ENCODE data around the gene ATE1.

ATE1 gene

DNA sequence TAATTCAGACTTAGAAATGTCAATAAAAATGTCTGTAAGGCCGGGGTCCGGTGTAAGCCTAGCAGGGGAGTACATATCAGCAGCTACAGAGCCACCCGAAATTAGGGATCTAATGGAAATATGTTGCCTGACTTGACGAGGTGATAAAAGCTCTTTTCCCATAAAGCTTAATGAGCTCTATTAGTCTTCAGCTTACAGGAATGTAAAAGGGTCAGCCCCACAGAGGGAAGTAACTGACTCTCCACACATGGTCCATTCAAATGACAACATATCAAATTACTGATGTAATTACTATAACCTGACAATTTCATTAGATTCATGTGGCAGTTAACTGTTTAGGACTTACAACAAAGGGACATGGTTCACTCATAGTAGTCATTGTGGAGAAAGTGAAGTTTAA is 62.3 kb downstream of the ATE1 start:
- DNase-seq, result no peak

DNA sequence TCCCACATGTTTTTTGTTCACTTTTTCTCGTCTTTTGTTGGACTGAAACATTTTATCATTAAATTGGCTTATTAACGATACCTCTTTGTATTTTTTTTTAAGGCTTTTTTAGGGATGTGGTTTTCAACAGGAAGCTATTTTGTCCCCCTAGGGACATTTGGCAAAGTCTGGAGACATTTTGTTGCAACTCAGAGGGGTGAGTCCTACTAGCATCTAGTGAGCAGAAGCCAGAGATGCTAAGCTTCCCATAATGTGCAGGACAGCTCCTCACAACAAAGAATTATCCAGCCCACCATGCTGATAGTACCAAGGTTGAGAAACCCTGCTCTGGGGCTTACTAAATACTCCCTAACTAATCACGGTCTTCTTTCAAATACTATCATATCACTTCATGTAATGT is 63.2 kb downstream of the ATE1 start:
- no peak for DNase-seq

DNA sequence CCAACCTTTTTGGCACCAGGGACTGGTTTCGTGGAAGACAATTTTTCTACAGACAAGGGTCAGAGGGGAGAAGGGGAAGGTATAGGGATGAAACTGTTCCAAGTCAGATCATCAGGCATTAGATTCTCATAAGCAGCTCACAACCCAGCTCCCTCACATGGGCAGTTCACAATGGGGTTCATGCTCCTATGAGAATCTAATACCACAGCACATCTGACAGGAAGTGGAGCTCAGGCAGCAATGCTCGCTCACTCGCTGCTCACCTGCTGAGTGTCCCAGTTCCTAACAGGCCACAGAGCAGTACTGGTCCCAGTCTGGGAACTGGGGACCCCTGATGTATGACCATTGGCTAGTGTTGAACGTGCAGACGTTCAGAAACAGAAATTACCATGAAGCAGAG is 63.7 kb downstream of the ATE1 start:
- DNase-seq, result no peak

DNA sequence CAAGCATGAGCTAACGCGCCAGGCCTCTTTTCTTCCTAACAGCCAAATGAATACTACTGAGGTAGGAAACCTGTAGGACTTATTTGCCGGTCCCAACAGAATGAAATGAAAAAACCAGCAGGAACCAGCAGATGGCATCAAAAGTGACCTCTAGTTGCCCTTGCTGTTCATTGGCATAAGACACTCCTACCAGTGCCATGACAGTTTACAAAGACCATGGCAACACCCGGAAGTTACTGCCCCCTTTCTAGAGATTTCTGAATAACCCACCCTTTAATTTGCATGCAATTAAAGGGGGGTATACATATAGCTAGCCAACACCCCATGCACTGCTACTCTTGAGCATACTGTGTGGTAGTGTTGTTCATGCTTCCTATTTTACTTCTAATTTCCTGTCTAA is 65.2 kb downstream of the ATE1 start:
- DNase-seq, result no peak

DNA sequence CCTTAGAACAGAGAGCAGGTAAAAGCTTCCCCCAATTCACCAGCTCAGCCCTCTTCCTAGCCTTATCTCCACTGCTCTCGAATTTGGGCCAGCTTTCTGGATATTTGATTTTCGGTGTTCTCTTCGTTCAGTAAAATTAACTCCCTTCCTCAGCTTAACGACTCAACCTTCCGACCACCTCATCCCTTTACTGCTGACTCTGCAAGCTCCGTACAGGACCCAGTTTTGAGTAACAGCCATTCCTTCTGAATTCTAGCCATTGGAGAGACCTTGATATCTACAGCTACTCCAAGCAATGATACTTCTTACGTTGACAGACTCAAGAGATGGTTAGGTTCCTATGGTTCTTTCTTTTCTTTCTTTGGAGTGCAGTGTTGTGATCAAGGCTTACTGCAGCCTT is 65.8 kb downstream of the ATE1 start:
- no peak for DNase-seq

DNA sequence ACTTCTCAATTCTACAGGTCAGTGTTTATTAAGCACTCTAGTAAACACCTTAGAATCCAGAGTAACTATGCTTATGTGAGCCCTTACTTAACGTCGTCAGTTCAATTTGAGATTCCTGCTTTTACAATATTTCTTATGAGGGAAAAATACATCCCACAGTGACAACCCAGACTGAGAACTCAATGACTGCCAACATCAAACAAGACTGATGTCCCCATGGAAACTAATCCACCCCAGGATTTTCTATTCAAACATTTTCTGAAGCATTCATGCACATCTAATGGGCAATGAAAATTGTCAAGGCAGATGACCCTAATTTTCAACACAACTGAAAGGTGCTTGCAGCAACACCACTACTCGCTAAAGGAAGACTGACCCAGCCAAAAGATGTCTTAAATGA is 67.0 kb downstream of the ATE1 start:
- no peak for DNase-seq

DNA sequence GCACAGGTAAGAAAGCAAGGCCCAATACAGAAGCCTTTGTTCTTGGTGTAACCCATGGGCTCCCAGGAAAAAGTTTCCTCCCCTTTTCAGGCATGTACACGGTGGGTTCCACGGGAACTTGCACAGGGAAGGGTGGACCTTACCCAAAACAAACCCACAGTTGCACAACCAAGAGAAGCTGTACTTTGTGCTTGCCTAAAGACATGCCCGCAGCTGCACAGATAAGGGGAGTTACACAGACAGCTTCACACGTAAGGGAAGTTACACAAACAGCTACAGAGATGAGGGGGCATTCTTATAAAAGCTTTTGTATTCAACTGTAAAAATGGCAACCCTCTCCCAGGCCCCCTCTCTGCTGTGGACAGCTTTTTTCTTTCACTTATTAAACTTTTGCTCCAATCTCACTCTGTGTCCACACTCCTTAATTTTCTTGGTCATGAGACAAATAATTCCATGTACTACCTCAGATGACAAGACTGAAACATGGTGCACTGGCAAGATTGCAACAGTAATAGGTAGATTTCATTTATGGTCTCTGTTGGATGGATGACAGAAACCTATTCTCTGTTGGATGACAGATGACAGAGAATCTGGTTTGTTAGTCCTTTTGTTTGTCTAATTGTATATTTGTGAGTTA is 72.9 kb downstream of the ATE1 start:
- DNase-seq, result no peak

DNA sequence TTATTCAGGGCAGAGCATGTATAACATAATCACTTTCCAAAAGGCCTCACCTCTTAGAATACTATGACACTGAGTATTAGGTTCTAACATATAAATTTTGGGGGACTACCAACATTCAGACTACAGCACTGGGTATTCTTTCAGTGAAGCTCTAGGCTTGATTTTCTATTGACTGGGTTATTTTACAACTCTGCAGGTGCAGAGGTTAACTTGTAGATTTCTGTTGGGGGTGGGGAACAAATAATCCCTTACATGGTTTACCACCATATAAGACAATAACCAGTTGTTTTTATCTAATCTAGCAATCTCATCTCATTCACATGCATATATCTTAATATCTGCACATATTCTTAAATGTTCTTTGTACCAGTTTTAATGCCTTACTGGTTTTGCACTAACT is 73.9 kb downstream of the ATE1 start:
- DNase-seq, result no peak

DNA sequence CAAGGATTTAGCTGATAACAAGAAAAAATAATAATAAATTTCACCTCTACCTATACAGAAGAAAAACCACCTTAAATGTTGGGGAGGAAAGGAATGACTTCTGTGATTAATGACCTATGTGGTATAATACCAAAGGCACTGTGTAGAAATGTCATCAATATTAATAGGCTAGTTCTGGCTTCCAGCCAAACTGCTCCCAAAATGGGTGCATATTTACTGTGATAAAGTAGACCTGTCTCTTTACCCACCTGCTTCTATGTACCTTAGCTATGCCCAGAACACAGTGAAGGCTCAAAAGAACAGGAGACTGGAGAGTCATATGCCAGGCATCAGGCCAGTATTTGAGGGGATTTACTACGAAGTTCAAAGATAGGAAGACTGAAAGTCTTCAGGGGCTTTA is 76.0 kb downstream of the ATE1 start:
- DNase-seq, result no peak

DNA sequence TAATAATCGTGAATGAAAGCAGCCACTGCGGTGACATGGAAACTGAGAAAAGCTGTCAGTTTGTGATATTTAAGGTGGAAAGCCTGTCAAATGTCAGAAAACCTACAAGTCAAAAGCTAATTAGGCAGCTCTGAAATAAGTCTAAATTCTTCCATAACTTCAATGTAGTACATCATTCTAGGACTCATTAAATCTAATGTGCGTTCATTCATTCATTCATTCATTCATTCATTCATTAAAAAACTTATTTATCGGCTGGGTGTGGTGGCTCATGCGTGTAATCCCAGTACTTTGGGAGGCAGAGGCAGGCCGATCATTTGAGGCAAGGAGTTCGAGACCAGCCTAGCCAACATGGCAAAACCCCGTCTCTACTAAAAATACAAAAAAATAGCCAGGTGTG is 79.7 kb downstream of the ATE1 start:
- no peak for DNase-seq

DNA sequence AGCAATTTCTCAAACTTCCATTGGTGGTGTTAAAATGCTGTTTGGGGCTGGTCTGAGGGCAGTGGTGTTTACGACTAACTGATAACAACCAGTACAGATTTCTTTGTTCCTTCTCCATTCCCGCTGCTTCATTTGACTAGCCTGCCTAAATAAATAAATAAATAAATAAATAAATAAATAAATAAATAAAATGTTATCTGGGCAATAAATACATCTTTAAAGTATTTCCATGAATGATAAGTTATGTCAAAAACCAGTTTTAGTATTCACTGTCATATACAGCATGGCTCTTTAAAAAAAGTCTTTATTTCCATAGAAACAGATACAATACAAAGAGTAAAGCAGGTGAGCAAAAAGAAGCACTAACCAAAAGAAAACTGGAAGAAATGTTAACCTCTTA is 81.3 kb downstream of the ATE1 start:
- DNase-seq, result no peak

DNA sequence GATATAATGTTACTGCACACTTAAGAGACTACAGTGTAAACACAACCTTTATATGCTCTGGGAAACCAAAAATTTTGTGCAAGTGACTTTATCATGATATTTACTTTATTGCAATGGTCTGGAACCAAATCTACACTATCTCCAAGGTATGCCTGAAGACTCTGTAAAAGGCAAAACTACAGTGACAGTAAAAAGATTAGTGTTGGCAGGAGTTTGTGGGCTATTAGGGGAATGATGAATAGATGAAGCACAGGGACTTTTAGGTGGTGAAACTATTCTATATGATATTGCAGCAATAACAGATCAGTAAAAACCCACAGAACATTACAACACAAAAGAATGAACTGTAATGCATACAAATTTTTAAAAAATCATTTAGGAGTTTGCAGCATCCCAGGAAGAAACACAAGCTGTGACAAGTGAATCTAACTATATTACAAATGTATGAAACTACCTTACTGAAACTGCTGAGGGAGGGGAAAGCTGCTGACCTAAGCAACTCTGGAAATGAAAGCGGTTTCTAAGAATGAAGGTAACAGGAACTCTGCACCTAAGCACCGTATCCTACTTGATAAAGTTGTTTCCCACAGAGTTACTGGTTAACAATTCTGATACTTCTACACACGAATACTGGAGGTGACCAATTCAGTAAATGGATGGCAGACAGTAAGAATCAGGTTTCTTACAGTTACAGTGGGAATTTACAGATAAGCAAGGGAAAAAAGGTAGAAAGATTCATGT is 82.6 kb downstream of the ATE1 start:
- DNase-seq, result no peak

DNA sequence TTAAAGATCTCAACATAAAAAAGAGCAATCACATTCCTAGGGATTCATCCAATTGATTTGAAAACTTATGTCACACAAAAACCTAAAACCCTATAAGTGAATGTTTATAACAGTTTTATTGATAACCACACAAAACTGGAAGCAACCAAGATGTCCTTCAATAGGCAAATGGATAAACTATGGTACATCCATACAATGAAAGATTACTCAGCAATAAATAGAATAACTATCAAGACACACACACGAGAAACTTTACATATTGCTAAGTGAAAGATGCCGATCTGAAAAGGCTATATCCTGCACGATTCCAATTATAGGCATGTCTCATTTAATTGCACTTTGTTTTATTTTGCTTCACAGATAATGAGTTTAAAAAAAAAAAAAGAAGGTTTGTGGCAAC is 83.3 kb downstream of the ATE1 start:
- no peak for DNase-seq

DNA sequence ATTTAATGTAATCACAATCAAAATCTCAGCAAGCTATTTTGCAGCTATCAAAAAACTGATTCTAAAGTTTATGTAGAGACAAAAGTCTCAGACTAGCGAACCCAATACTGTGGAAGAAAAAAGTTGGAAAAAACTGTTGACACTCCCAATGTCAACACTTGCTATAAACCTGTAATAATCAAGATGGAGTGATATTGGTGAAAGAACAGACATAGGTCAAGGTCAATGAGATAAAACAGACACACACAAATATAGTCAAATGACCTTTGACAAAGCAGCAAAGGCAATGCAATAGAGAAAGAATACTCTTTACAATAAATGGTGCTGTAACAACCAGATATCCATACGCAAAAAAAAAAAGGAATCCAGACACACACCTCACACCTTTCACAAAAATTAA is 84.5 kb downstream of the ATE1 start:
- no peak for DNase-seq

DNA sequence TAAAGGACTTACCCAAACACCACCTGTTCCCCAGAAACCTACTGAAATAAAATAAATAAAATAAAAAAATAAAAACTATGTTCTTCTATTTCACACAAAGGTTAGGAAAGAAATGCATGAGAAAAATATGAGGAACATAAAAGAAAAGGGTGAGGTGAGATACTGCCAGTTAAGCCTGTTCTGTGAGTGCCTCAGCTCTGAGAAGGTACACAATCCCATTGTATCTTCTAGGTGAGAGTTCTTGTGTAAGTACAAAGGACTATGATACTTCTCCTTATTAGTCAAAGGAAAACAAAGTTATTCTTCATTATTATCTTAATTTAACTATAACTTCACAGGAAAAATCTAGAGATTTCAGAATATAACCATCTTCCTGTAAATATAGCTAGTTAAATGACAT is 86.0 kb downstream of the ATE1 start:
- DNase-seq, result no peak

DNA sequence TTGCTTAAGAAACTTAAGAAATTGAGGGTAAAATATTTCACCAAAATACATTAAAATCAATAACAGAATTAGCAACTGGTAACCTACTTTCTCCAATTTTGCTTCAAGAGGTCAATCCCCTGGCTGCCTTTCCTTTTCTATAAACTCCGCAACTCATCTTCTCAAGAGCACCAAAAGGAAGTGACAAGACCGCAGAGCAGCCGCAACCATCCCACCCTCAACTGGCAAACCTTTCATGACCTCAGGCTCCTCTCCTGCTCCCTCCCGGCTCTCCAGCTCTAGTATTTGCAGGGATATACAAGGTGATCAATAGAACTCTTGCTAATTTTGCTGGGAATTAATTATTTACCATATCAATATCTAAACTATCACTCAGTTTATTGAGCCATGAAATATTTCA is 88.9 kb downstream of the ATE1 start:
- DNase-seq, result no peak

DNA sequence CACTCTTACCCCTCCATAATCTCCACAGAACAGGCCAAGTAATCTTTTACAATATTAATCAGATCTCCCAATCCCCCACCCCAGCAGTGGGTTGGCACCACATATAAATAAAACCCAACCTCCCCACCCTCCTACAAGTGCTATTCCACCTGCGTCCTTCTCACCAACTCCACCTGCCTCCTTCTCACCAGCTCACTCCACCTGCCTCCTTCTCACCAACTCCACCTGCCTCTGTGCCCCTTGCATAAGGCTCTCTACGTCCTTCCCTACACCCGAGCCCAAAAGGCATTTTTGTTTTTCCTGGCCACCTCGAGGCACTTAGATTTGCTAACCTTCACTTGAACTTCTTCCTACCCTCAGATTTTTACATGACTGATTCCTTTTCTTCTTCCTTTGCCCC is 89.7 kb downstream of the ATE1 start:
- no peak for DNase-seq

DNA sequence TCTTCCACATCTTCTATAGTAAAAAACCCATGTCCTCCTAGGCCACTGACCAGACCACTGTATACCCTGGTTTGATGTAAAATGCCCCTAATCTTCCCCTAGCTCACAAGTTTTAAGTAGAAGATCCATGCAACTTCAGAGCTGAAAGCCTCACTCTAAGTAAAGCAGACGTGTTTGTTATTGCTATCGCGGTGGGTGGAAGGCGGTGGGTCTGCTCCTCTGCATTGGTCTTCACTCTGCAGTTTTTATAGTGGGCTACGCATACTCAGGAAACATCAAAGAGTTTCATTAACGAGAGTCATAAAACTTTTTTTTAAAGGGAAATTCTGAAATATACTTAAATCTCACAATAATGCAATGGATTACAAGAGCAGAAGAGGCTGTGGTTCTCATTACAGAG is 91.7 kb downstream of the ATE1 start:
- no peak for DNase-seq

DNA sequence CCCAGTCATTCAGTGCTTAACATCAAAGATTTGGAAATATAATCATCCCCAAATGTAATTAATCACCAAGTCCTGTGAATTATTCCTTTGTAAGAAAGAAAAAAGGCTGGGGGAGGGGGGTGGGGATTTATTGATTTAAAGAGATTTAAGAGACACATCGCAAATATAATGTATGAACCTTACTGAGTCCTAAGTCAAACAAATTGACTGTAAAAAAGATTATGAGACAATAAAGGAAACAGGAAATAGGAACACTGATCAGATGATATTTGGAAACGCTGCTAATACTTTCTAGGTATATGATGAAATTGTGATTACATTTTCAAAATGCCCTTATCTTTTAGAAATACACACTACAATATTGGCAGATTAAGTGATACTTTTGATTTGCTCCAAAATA is 92.5 kb downstream of the ATE1 start:
- DNase-seq, result no peak

DNA sequence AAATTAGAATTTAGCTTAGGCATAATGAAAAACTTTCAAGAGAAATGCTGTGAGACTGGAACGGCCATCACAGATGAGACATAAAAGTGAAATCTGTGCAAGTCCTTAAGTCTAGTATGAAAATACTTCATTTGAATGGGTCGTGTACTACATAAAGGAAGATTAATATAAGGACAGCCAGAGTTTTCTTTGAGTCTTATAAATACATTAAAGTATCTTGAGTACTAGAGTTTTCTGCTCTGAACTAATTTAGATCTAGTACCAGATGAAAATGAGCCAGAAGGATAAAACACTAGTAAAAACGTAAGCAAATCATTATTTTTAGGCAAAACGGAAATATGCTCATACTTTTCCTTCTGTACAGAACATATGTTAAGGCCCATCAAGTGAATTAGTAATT is 93.1 kb downstream of the ATE1 start:
- DNase-seq, result no peak

DNA sequence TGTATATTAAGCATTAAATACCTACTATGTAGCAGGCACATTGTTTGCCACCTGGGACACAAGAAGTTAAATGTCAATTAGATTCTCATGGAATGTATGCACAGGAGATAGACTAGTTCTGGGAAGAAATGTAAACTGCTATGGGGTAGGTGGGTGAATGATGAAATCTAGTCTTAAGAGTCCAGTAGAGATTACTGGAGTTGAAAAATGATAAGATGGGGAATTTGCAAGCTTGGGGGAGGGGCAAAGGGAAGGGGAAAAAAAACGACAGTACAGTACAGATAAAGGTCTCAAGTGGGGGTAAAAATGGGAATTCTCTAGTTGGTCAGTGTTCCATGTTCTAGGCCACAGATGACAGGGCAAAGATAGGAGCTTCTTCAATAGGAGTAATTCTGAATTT is 94.4 kb downstream of the ATE1 start:
- DNase-seq, result no peak

DNA sequence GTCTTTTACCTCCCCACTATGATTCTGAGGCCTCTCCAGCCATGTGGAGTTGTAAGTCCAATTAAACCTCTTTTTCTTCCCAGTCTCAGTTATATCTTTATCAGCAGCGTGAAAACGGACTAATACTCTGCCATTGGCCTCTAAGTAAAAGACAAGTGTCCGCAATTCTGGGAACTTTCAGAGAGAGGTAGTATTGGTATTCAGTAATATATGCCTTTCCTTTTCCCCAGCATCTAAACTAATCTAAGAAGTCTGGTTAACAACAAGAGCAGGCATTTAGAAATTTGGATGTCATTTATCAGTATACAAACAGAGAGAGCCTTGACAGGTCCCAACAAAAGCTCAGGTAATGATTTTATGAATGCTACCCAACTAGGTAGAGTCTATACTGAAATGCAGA is 95.2 kb downstream of the ATE1 start:
- no peak for DNase-seq

DNA sequence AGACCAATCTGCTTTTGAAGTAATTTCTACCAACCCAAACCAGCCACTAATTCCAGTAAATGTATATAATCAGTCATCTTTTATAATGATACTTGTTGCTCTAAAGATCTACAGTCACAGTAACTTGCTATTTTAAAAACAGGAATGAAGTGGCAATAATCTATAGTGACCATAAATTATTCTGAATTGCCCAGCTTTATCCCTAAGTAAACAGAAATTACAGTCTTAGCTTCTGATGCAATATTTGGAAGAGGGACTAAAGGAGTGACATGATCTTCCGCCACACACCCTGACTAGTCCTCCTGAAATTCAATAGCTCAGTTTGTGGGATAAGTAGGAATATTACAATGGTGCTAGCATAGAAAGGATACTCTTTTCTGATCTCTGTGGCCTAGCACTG is 96.1 kb downstream of the ATE1 start:
- DNase-seq, result no peak

DNA sequence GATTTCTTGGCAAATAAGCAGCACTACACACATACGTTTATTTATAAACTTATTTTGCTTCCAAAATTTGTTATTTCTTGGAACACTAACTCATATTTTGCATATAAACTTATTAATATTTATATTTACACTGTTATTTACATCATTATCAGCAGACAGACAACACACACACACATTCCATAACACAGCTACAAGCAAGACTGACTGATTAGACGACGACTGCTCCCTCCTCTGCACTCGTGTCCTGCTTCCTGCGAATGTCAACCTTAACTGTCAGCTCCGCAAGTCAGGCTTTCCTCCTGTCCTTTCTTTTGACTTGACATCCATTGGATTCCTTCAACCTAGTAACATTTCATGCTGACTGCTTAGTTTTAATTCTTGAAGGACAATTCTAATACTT is 96.6 kb downstream of the ATE1 start:
- DNase-seq, result no peak

DNA sequence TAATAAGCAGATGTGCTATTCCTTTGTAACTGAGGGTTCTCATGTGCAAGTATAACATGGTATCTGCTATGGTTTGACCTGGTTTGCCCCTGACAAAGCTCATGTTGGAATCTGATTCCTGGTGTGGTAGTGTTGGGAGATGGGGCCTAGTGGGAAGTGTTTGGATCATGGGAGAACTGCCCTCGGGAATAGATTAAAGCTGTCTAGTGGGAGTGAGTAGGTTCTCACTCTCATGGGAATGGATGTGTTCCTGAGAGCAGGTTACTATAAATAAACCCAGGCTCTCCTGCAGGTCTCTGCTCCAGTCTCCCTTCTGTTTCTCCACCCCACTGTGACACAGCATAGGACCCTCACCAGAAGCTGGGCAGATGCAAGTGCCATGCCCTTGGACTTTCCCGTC is 97.7 kb downstream of the ATE1 start:
- DNase-seq, result no peak

Data from cortex of kidney (tissue), 1 donor.